IPS-20b (cell line): ENCODE results near the gene IFTAP.
"Not testable (repeated sequence)": the region's sequence is repeated elsewhere in the genome, so short reads cannot be mapped to it uniquely, and the experiment has no call there.

ENCODE experiments used
- H3K27ac ChIP-seq: one replicate; pipeline ENCODE4 v1.5.1; 2013; ENCODE audit warnings: low read length
- H3K27me3 ChIP-seq: 2 replicates; pipeline ENCODE4 v1.6.1; 2013; ENCODE audit warnings: mild to moderate bottlenecking, low read length, inconsistent platforms; ENCODE audit not compliant: insufficient read depth
- H3K36me3 ChIP-seq: 2 replicates; pipeline ENCODE4 v1.6.1; 2013; ENCODE audit warnings: low read depth, mild to moderate bottlenecking, inconsistent platforms, low read length, moderate library complexity; ENCODE audit not compliant: insufficient read depth
- H3K4me1 ChIP-seq: 2 replicates; pipeline ENCODE4 v1.6.1; 2013; ENCODE audit warnings: mild to moderate bottlenecking, control low read depth, inconsistent platforms, low read length, moderate library complexity; ENCODE audit not compliant: insufficient read depth
- H3K4me3 ChIP-seq: 2 replicates; pipeline ENCODE4 v1.5.1; 2013; ENCODE audit warnings: mild to moderate bottlenecking, low read length, inconsistent platforms
- H3K9ac ChIP-seq: 2 replicates; pipeline ENCODE4 v1.6.1; 2013; ENCODE audit warnings: low read depth, mild to moderate bottlenecking, inconsistent platforms, low read length, moderate library complexity
- H3K9me3 ChIP-seq: 2 replicates; pipeline ENCODE4 v1.6.1; 2013; ENCODE audit warnings: mild to moderate bottlenecking, low read depth, low read length, inconsistent platforms; ENCODE audit not compliant: insufficient read depth

Gene IFTAP

GRCh38 chr11:36672815-36673450 is 78.6 kb downstream of the IFTAP start:
- Histone ChIP-seq H3K36me3 (no peaks in the 10 kb centered on the region), H3K27me3 (no peaks in the 10 kb centered on the region), H3K4me3 (no peak overlapping the region), H3K4me1 (no peaks in the 10 kb centered on the region), H3K9me3 (peaks cover 11% of the 10 kb centered on the region), H3K27ac (no peak overlapping the region), H3K9ac (no peak overlapping the region)

- not testable (repeated sequence) for H3K4me3 ChIP-seq
Measured at GRCh38 chr11:36679547-36679946, 85.2 kb downstream of the IFTAP start.

DNA sequence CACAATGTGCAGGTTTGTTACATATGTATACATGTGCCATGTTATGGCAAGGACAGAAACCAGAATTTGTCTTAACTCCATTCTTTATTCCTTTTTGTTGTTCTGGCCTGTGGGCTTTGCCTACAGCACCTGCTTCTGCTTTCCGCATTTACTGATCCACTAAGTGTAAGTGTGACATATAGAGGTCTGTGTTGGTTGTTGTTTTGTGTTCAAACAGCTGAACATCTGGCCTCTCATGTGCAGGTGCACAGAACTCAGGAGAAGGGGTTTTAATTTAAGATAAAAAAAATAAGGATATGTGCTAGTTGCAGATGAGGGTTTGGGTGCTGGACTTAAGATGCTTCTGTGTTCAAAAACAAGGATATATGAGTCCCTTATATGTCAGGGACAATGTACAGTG is 89.5 kb downstream of the IFTAP start:
- Histone ChIP-seq H3K9ac (no peak overlapping the region), H3K27ac (no peak overlapping the region), H3K27me3 (no peaks in the 10 kb centered on the region), H3K36me3 (no peaks in the 10 kb centered on the region), H3K9me3 (no peaks in the 10 kb centered on the region), H3K4me3 (no peak overlapping the region), H3K4me1 (no peaks in the 10 kb centered on the region)

More at GRCh38 chr11:36679547-36679946, 85.2 kb downstream of the IFTAP start:
- not testable (repeated sequence) for H3K27ac ChIP-seq, H3K36me3 ChIP-seq, H3K27me3 ChIP-seq, H3K4me1 ChIP-seq, H3K9me3 ChIP-seq, H3K9ac ChIP-seq

DNA sequence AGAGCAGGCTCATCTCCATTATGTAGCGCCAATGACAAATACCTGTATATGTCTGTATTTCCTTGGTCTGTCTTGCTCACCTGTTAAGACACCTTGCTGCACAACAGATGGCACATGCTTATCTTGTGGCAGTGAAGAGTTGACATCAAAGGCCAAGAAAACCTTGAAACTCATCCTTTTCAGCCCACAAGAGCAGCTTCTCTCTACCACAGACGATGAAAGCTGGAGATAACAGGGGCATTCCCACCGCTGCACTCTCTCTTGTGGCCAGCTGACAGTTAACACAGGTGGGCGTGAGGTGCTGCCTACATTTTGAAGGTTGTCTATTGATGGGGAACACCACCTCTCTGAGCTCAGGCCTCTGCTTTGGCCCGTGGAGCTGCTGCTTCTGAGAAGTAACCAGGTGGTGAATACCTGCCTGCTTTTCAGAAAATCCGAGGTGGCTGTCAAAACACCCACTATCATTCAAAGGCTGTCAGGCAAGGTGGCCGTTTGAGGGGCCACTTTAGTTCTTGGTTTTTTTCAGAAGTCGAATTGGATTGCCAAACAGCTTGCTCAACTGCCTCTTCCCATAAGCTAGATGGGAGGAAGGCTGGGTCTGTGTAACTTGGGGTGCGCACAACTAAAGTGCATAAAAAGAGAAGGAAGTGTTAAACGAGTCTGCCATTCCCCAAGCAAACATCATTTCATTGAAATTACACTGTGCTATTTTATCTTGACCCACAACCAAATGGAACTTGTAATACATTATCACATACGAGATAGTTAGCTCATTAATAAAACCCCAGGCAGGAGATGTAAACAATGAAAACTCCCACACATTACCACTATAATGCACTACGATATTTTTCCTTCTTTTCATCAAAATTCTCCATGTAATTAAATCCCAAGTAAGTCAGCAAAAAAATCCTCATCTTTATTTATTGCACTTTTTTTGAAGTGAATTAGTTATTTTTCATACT is 90.8 kb downstream of the IFTAP start:
- Histone ChIP-seq H3K4me1 (no peaks in the 10 kb centered on the region), H3K36me3 (no peaks in the 10 kb centered on the region), H3K27me3 (no peaks in the 10 kb centered on the region), H3K27ac (no peak overlapping the region), H3K4me3 (no peak overlapping the region), H3K9ac (no peak overlapping the region), H3K9me3 (no peaks in the 10 kb centered on the region)

DNA sequence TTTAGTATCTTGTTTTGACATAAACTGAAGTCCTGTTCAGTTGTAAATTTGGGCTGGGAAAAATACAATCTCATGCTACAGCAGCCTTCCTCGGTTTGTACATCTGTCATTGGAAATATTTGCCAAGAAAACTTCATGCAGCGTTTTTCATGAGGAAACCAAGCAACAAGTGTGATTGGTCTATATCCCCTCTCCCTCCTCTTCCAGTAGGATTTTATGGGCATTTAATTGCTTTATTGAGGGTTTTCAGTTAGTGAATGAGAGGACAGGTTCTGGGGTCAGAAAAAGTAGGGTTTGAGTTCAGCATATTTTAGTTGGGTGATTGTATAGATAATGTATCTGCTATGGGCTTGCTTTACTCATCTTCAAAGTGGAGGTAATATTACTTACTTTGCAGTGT is 93.8 kb downstream of the IFTAP start:
- Histone ChIP-seq H3K9ac (no peak overlapping the region), H3K9me3 (no peaks in the 10 kb centered on the region), H3K36me3 (no peaks in the 10 kb centered on the region), H3K27ac (no peak overlapping the region), H3K27me3 (no peaks in the 10 kb centered on the region), H3K4me3 (no peak overlapping the region), H3K4me1 (no peaks in the 10 kb centered on the region)

DNA sequence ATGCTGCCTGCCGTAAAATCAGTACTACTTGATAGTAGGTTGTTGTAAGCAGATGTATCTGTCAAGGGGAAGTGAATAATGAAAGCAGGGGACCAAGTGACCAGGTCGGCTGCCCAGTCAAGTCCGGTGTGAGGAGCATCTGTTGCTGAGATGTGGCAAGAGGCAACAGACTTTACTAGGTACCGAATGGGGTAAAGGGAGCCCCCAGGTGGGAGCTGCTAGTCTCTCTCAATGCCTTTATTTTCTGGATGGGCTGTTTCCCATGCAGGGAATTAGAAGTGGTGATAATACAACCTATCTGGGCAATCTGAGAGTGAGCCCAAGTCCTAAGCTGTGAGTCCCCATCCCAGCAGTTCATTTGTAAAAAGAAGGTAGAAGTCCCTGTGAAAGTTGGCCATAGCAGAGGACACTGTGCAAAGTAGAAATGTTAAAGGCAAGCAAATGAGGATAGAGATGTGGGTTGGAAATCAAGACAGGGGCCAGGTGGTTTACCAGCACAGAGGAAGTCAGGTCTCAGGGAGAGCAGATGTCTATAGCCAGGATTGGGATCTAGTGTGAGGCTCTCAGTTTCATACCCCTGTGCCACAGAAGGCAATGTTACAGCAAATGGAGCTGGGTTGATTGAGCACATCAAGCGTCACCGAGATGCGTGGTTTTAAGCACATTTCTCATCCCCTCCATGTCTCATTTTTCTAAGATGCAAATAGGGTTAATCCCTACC is 94.4 kb downstream of the IFTAP start:
- H3K27ac ChIP-seq: no peak overlapping the region
- H3K4me3 ChIP-seq: no peak overlapping the region
- H3K27me3 ChIP-seq: no peaks in the 10 kb centered on the region
- no peak overlapping the region for H3K9ac ChIP-seq
- no peaks in the 10 kb centered on the region for H3K4me1 ChIP-seq
- no peaks in the 10 kb centered on the region for H3K36me3 ChIP-seq
- no peaks in the 10 kb centered on the region for H3K9me3 ChIP-seq

- Histone ChIP-seq H3K9ac (no peak overlapping the region), H3K4me3 (no peak overlapping the region), H3K9me3 (no peaks in the 10 kb centered on the region), H3K36me3 (no peaks in the 10 kb centered on the region), H3K4me1 (no peaks in the 10 kb centered on the region), H3K27me3 (no peaks in the 10 kb centered on the region), H3K27ac (no peak overlapping the region)
Measured at GRCh38 chr11:36689442-36689841, 95.1 kb downstream of the IFTAP start.

- Histone ChIP-seq H3K9me3 (no peaks in the 10 kb centered on the region), H3K27ac (no peak overlapping the region), H3K4me3 (no peak overlapping the region), H3K27me3 (no peaks in the 10 kb centered on the region), H3K4me1 (0 out of 2 replicates have a peak, but pooled peaks cover 4% of the 10 kb centered on the region), H3K9ac (no peak overlapping the region), H3K36me3 (no peaks in the 10 kb centered on the region)
Measured at GRCh38 chr11:36692704-36693103, 98.4 kb downstream of the IFTAP start.

DNA sequence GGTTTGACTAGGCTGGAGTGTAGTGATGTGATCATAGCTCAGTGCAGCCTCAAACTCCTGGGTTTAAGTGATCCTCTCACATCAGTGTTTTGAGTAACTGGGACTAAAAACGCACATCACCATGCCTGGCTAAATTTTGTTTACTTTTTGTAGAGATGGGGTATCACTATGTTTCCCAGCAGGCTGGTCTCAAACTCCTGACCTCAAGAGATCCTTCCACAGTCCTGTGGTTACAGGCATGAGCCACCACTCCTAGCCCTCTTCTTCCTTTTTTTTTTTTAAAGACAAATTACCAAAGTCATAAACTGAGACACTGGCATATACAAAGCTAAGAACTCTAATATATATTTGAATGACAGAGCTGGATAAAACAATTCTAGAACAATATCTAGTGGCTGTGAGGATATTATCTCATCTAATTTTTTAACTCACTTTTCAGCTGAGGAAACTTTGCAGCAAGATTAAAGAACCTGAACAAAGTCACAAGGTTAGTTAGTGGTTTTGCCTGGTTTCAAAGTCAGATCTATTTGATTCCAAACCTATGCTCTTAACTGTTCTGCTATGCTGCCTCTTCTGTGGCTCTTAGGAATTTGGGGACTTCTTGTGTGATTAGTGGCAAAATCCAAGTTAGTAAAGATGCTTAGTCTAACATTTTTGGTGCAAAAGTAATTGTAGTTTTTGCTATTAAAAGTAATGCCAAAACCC is 99.0 kb downstream of the IFTAP start:
- Histone ChIP-seq H3K36me3 (no peaks in the 10 kb centered on the region), H3K27ac (no peak overlapping the region), H3K27me3 (no peaks in the 10 kb centered on the region), H3K9ac (no peak overlapping the region), H3K4me1 (0 out of 2 replicates have a peak, but pooled peaks cover 4% of the 10 kb centered on the region), H3K4me3 (no peak overlapping the region), H3K9me3 (no peaks in the 10 kb centered on the region)

- Histone ChIP-seq H3K27ac (no peak overlapping the region), H3K4me3 (no peak overlapping the region), H3K27me3 (no peaks in the 10 kb centered on the region), H3K36me3 (no peaks in the 10 kb centered on the region), H3K9me3 (no peaks in the 10 kb centered on the region), H3K9ac (no peak overlapping the region), H3K4me1 (peaks cover 10% of the 10 kb centered on the region; the same call in 1 of the 2 replicates)
Measured at GRCh38 chr11:36695111-36695510, 100.8 kb downstream of the IFTAP start.

GRCh38 chr11:36695571-36695970 is 101.3 kb downstream of the IFTAP start:
- no peak overlapping the region for H3K27ac ChIP-seq
- H3K27me3 ChIP-seq: no peaks in the 10 kb centered on the region
- no peaks in the 10 kb centered on the region for H3K36me3 ChIP-seq
- no peaks in the 10 kb centered on the region for H3K9me3 ChIP-seq
- H3K9ac ChIP-seq: no peak overlapping the region
- H3K4me3 ChIP-seq: no peak overlapping the region
- peaks cover 14% of the 10 kb centered on the region; the same call in 1 of the 2 replicates for H3K4me1 ChIP-seq
